Epithelial cell of esophagus (primary cell): ENCODE results near the gene TEKT5.

Experiments used
- DNase-seq: peaks from one replicate; pipeline ENCODE4 v3.0.0; 2010; ENCODE audit warnings: low read depth
- H3K4me3 ChIP-seq: 2 replicates; pipeline ENCODE4 v1.5.1; 2011; ENCODE audit warnings: mild to moderate bottlenecking, low read length, control low read depth
- CTCF ChIP-seq: IDR thresholded peaks from 2 replicates; pipeline ENCODE4 v1.5.1; 2011; ENCODE audit warnings: low read depth, mild to moderate bottlenecking, low read length, control low read depth, inconsistent platforms; ENCODE audit not compliant: insufficient read depth; ENCODE audit errors: missing control alignments

The TEKT5 gene

GRCh38 chr16:10580883-10581247 is 113.9 kb downstream of the TEKT5 start:
- peak overlapping the region; percentile 77 for H3K4me3 ChIP-seq
- TF ChIP-seq CTCF = no peak

GRCh38 chr16:10579965-10580882 is 114.5 kb downstream of the TEKT5 start, which contains the start of gene EMP2:
EMP2 (minus strand) TSS chr16:10580598; CDS start chr16:10547617, 32,981 bp downstream.
- peak; percentile 49 for TF ChIP-seq CTCF
- peak; percentile 78 for DNase-seq
- peak within 1 kb of the TSS; percentile 77 for H3K4me3 ChIP-seq

More at GRCh38 chr16:10580883-10581247, 113.9 kb downstream of the TEKT5 start:
- no peak for DNase-seq

- no peak for DNase-seq
- no peak for TF ChIP-seq CTCF
- peak overlapping the region; percentile 77 for H3K4me3 ChIP-seq
Observed at GRCh38 chr16:10579575-10579964, 115.2 kb downstream of the TEKT5 start.

GRCh38 chr16:10578474-10579316 is 116.0 kb downstream of the TEKT5 start:
- peak; percentile 48 for DNase-seq
- H3K4me3 ChIP-seq = peak overlapping the region; percentile 77
- peak; percentile 6 for TF ChIP-seq CTCF
